ENCODE measurements around the gene PIK3R4. TPM values are rescaled to one million over a fixed set of nuclear protein-coding genes. Genes with fewer than 3 reads are reported as not detected.

The PIK3R4 gene
- total RNA-seq, 4 donors from 2014 or later: 20.6 to 54.6 (median 35.8) TPM

- no peak overlapping the region for H3K27ac ChIP-seq
- DNase-seq: no peak
- peaks cover 0 to 14% (median 0%) of the 10 kb centered on the region in 3 donors for H3K36me3 ChIP-seq
- TF ChIP-seq CTCF (IDR thresholded peaks at IDR 0.05) (no peak), POLR2A (IDR thresholded peaks at IDR 0.05) (no peak)
- H3K9me3 ChIP-seq: no peaks in the 10 kb centered on the region
- H3K4me1 ChIP-seq: peaks cover 0 to 15% (median 0%) of the 10 kb centered on the region in 4 donors
- H3K4me3 ChIP-seq: no peak overlapping the region
- H3K27me3 ChIP-seq: no peaks in the 10 kb centered on the region
Measured at GRCh38 chr3:130739848-130740247, 6.8 kb downstream of the PIK3R4 start.

DNA sequence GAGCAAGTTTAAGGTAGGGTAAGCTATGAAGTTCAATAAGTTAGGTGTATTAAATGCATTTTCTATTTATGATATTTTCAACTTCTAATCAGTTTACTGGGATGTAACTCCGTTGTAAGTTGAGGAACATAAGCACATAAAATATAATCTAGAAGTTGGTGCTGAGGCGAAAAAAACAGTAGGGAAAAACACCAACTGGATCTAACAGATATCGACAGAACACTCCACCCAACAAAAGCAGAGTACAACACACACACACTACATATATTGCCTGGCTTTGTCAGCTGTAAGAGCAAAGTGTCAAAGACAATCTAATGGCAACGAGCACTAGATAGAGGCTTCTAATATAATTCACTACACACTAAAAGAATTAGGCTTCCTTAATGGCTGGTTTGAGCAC, 8.4 kb downstream of the PIK3R4 start:
- H3K27ac ChIP-seq: no peak overlapping the region
- H3K4me3 ChIP-seq: no peak overlapping the region
- H3K4me1 ChIP-seq: peaks cover 0 to 8% (median 0%) of the 10 kb centered on the region in 4 donors
- TF ChIP-seq POLR2A (IDR thresholded peaks at IDR 0.05): no peak
- no peak for TF ChIP-seq CTCF (IDR thresholded peaks at IDR 0.05)
- no peaks in the 10 kb centered on the region for H3K27me3 ChIP-seq
- DNase-seq: no peak
- H3K36me3 ChIP-seq: peaks cover 0 to 18% (median 0%) of the 10 kb centered on the region in 3 donors
- no peaks in the 10 kb centered on the region for H3K9me3 ChIP-seq

DNA sequence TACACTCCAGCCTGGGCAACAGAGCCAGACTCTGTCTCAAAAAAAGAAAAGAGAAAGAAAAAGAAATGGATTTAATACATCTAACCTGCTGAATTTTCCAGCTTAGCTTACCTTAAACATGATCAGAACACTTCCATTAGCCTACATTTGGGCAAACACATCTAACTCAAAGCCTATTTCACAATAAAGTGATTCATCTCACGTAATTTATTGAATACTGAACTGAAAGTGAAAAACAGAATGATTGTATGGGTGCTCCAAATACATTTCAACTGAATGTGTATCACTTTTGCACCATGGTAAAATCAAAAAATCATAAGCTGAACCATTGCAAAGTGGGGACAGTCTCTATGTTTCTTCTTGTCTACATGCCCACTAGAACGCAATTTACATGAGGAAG, 9.0 kb downstream of the PIK3R4 start:
- H3K27ac ChIP-seq: no peak overlapping the region
- H3K9me3 ChIP-seq: no peaks in the 10 kb centered on the region
- peaks cover 0 to 22% (median 0%) of the 10 kb centered on the region in 3 donors for H3K36me3 ChIP-seq
- no peak overlapping the region for H3K4me3 ChIP-seq
- no peaks in the 10 kb centered on the region for H3K27me3 ChIP-seq
- peaks cover 0 to 5% (median 0%) of the 10 kb centered on the region in 4 donors for H3K4me1 ChIP-seq
- no peak for DNase-seq
- TF ChIP-seq POLR2A (IDR thresholded peaks at IDR 0.05) (no peak), CTCF (IDR thresholded peaks at IDR 0.05) (no peak)

DNA sequence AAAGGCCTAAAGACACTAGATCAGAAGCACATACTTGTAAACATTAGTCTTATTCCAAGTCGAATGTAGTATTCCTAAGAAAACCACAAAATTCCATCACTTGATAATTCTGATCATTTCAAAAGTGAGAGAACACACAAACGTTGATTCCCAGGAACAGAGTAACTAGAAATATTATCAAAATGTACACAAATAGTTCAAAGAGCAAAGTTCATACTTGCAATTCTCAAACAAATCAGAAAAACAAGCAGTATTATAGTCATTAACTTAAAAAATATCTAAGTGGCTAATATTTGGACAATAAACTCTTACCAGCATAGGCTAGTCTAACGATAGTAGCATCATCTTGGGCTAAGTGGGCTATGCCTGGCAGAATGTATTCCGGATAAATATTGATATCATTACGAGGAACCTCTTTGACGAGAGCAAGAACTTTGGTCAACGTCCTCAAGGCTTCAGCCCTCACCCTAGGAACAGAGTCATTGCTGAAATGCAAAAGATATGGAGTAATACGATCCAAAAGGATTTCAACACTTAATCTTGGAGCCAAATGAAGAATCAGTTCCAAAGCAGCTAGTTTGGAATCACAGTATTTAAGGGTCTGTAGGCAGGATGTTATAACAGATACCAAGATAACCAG, 13.3 kb downstream of the PIK3R4 start:
- no peak for DNase-seq
- H3K27me3 ChIP-seq: no peaks in the 10 kb centered on the region
- no peaks in the 10 kb centered on the region for H3K9me3 ChIP-seq
- H3K4me3 ChIP-seq: no peak overlapping the region
- H3K4me1 ChIP-seq: no peaks in the 10 kb centered on the region
- H3K27ac ChIP-seq: no peak overlapping the region
- TF ChIP-seq CTCF (IDR thresholded peaks at IDR 0.05) (no peak), POLR2A (IDR thresholded peaks at IDR 0.05) (no peak)
- peaks cover 0 to 26% (median 0%) of the 10 kb centered on the region in 3 donors for H3K36me3 ChIP-seq

GRCh38 chr3:130732501-130732900, 14.1 kb downstream of the PIK3R4 start:
- H3K27ac ChIP-seq: no peak overlapping the region
- TF ChIP-seq CTCF (IDR thresholded peaks at IDR 0.05): no peak
- no peak for TF ChIP-seq POLR2A (IDR thresholded peaks at IDR 0.05)

More at GRCh38 chr3:130732501-130732900, 14.1 kb downstream of the PIK3R4 start:
- Histone ChIP-seq H3K9me3 (no peaks in the 10 kb centered on the region), H3K4me1 (no peaks in the 10 kb centered on the region), H3K27me3 (no peaks in the 10 kb centered on the region), H3K4me3 (no peak overlapping the region), H3K36me3 (peaks cover 0 to 29% (median 0%) of the 10 kb centered on the region in 3 donors)
- no peak for DNase-seq

Data from Peyer's patch (tissue), 4 donors.